ENCODE results near the gene MAPT. TPM values are rescaled to one million over a fixed set of nuclear protein-coding genes. Genes with fewer than 3 reads are reported as not detected.

MAPT gene
- total RNA-seq, 1 donor from 2014 or later: 2.4 TPM

DNA sequence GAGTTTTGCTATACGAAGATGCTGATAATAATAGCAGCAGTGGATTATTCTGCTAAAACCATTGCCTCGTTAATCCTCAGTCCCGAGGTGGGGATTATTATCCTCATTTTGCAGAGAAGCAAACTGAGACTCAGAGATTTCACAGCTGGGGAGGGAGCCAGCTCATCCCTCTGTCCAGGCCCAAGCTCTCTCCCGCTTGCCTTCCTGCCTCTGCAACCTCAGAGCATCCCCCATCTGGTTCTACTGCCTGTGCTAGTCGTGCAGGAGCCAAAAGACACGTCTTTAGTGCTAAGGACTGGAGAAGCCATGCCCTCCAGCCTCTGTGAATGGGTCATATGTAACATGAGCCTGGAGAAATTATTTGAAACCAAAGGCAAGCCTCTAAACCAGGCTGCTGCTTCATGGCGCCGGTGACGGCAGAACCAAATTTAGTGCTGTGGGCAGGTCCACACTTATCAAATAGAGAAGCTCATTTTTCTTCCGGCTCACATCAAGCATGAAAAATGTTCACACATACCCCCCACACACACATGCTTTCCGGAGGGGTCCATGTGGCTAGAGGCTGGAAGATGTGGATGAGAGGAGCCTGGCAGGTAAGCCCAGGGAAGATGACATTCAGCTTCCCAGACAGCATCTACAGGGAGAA lies 13.5 kb downstream of the MAPT start:
- Histone ChIP-seq H3F3A (ENCODE audit: low read depth) (peaks cover 15% of the 10 kb centered on the region), H2AFZ (replicated peaks) (no peak overlapping the region), H3K9ac (no peak overlapping the region), H3K36me3 (no peaks in the 10 kb centered on the region), H3K4me3 (no peak overlapping the region), H3K27ac (no peak overlapping the region), H3K4me2 (no peak overlapping the region), H3K27me3 (peaks cover 42% of the 10 kb centered on the region), H3K9me3 (ENCODE audit: low read depth) (no peaks in the 10 kb centered on the region), H3K79me2 (ENCODE audit: low read depth) (no peaks in the 10 kb centered on the region), H4K20me1 (ENCODE audit: low read depth) (peaks cover 18% of the 10 kb centered on the region), H3K4me1 (peaks cover 19% of the 10 kb centered on the region)
- DNase-seq (ENCODE audit: low spot score): no peak
- no peak overlapping the region for H3K4me3 Mint-ChIP-seq
- H3K36me3 Mint-ChIP-seq: peaks cover 3% of the 10 kb centered on the region
- H3K27me3 Mint-ChIP-seq (ENCODE audit: insufficient read depth, low read depth): peaks cover 7% of the 10 kb centered on the region
- H3K4me1 Mint-ChIP-seq: peaks cover 34% of the 10 kb centered on the region
- TF ChIP-seq, protein P1, sequence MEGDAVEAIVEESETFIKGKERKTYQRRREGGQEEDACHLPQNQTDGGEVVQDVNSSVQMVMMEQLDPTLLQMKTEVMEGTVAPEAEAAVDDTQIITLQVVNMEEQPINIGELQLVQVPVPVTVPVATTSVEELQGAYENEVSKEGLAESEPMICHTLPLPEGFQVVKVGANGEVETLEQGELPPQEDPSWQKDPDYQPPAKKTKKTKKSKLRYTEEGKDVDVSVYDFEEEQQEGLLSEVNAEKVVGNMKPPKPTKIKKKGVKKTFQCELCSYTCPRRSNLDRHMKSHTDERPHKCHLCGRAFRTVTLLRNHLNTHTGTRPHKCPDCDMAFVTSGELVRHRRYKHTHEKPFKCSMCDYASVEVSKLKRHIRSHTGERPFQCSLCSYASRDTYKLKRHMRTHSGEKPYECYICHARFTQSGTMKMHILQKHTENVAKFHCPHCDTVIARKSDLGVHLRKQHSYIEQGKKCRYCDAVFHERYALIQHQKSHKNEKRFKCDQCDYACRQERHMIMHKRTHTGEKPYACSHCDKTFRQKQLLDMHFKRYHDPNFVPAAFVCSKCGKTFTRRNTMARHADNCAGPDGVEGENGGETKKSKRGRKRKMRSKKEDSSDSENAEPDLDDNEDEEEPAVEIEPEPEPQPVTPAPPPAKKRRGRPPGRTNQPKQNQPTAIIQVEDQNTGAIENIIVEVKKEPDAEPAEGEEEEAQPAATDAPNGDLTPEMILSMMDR (IDR thresholded peaks at IDR 0.05): no peak
- TF ChIP-seq EZH2 (IDR thresholded peaks at IDR 0.05) (no peak), EZH2phosphoT487 (IDR thresholded peaks at IDR 0.05) (no peak)
- no peak overlapping the region for H3K27ac Mint-ChIP-seq
- peaks cover 5% of the 10 kb centered on the region for H3K9me3 Mint-ChIP-seq

DNA sequence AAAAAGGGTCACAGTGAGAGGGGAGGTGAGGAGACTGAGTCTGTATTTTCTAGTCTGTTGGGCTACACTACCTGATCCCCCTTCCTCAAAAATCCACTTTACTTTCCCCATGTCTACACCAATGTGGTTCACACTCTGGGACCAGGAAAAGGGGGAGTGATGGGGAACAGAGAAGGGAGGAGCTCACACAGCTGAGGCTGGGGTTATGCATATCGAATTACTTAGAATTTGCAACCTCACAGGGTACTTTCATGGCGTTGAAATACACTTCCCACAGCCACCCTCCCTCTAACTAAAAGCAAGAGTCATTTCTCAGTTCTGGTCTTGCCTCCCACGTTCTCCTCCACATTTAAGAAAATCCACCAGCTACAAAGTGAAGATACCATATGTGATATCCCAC lies 14.1 kb downstream of the MAPT start:
- Histone ChIP-seq H3K27ac (no peak overlapping the region), H3K9ac (no peak overlapping the region), H4K20me1 (ENCODE audit: low read depth) (peaks cover 18% of the 10 kb centered on the region), H3K79me2 (ENCODE audit: low read depth) (no peaks in the 10 kb centered on the region), H2AFZ (replicated peaks) (no peak overlapping the region), H3K4me1 (peaks cover 19% of the 10 kb centered on the region), H3K4me2 (peak overlapping the region; percentile 27), H3K9me3 (ENCODE audit: low read depth) (no peaks in the 10 kb centered on the region), H3F3A (ENCODE audit: low read depth) (peaks cover 15% of the 10 kb centered on the region), H3K27me3 (peaks cover 37% of the 10 kb centered on the region), H3K4me3 (no peak overlapping the region), H3K36me3 (no peaks in the 10 kb centered on the region)
- Mint-ChIP-seq H3K27ac (peak overlapping the region; percentile 8), H3K36me3 (peaks cover 3% of the 10 kb centered on the region), H3K9me3 (peaks cover 6% of the 10 kb centered on the region), H3K4me1 (peaks cover 33% of the 10 kb centered on the region), H3K27me3 (ENCODE audit: insufficient read depth, low read depth) (peaks cover 7% of the 10 kb centered on the region), H3K4me3 (no peak overlapping the region)
- no peak for DNase-seq (ENCODE audit: low spot score)
- no peak for TF ChIP-seq EZH2 (IDR thresholded peaks at IDR 0.05)
- no peak for TF ChIP-seq EZH2phosphoT487 (IDR thresholded peaks at IDR 0.05)
- TF ChIP-seq, protein P1 (IDR thresholded peaks at IDR 0.05): no peak

DNA sequence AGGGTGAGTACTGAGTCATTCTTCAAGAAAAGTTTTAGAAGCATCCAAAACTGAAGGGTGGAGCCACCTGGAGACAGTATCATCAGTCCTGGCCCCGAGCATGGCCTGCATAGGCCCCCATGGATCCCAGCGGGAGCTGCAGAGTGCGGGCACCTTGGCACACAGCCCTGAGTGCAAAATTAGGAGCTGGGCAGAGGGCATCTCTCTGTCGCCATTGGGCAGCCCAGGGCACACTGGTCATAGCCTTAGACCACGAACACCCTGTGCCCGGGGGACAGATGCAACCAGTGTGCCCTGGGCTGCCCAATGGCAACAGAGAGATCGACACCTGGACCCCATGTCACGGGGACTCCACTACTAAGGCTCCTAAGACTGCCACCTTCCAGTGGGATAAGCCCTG lies 14.6 kb downstream of the MAPT start:
- H3K9me3 ChIP-seq (ENCODE audit: low read depth): no peaks in the 10 kb centered on the region
- no peaks in the 10 kb centered on the region for H3K36me3 ChIP-seq
- H3K9me3 Mint-ChIP-seq: peaks cover 6% of the 10 kb centered on the region
- TF ChIP-seq EZH2 (IDR thresholded peaks at IDR 0.05) (no peak), EZH2phosphoT487 (IDR thresholded peaks at IDR 0.05) (no peak)
- TF ChIP-seq, protein P1 (IDR thresholded peaks at IDR 0.05): no peak
- peaks cover 33% of the 10 kb centered on the region for H3K4me1 Mint-ChIP-seq
- H3K4me2 ChIP-seq: no peak overlapping the region
- H2AFZ ChIP-seq (replicated peaks): no peak overlapping the region
- H3K9ac ChIP-seq: no peak overlapping the region
- peak overlapping the region; percentile 8 for H3K27ac Mint-ChIP-seq
- peaks cover 37% of the 10 kb centered on the region for H3K27me3 ChIP-seq
- no peak overlapping the region for H3K4me3 ChIP-seq
- H3K36me3 Mint-ChIP-seq: peaks cover 3% of the 10 kb centered on the region
- peaks cover 15% of the 10 kb centered on the region for H3F3A ChIP-seq (ENCODE audit: low read depth)
- peaks cover 18% of the 10 kb centered on the region for H4K20me1 ChIP-seq (ENCODE audit: low read depth)
- peaks cover 7% of the 10 kb centered on the region for H3K27me3 Mint-ChIP-seq (ENCODE audit: insufficient read depth, low read depth)
- H3K27ac ChIP-seq: no peak overlapping the region
- H3K79me2 ChIP-seq (ENCODE audit: low read depth): no peaks in the 10 kb centered on the region
- peaks cover 19% of the 10 kb centered on the region for H3K4me1 ChIP-seq
- DNase-seq (ENCODE audit: low spot score): no peak
- no peak overlapping the region for H3K4me3 Mint-ChIP-seq
